ENCODE results near the gene REV3L.

REV3L gene

GRCh38 chr6:111441678-111442243 lies 41.3 kb downstream of the REV3L start:
- Histone ChIP-seq H3K27me3 (replicated peaks; ENCODE audit: control insufficient read depth, insufficient read depth, low read length) (no peaks in the 10 kb centered on the region), H3K4me3 (replicated peaks; ENCODE audit: low read depth, low read length) (no peak overlapping the region), H3K36me3 (ENCODE audit: control insufficient read depth, insufficient read depth, low read length) (no peaks in the 10 kb centered on the region)
- DNase-seq (ENCODE audit: extremely low read depth, insufficient read length), result no peak
- TF ChIP-seq, protein P1, sequence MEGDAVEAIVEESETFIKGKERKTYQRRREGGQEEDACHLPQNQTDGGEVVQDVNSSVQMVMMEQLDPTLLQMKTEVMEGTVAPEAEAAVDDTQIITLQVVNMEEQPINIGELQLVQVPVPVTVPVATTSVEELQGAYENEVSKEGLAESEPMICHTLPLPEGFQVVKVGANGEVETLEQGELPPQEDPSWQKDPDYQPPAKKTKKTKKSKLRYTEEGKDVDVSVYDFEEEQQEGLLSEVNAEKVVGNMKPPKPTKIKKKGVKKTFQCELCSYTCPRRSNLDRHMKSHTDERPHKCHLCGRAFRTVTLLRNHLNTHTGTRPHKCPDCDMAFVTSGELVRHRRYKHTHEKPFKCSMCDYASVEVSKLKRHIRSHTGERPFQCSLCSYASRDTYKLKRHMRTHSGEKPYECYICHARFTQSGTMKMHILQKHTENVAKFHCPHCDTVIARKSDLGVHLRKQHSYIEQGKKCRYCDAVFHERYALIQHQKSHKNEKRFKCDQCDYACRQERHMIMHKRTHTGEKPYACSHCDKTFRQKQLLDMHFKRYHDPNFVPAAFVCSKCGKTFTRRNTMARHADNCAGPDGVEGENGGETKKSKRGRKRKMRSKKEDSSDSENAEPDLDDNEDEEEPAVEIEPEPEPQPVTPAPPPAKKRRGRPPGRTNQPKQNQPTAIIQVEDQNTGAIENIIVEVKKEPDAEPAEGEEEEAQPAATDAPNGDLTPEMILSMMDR (IDR thresholded peaks at IDR 0.05; ENCODE audit: insufficient read depth, low read length, poor library complexity, severe bottlenecking), result no peak

- DNase-seq (ENCODE audit: extremely low read depth, insufficient read length), result no peak
- TF ChIP-seq, protein P1 (IDR thresholded peaks at IDR 0.05; ENCODE audit: insufficient read depth, low read length, poor library complexity, severe bottlenecking), result no peak
- no peaks in the 10 kb centered on the region for H3K36me3 ChIP-seq (ENCODE audit: control insufficient read depth, insufficient read depth, low read length)
- no peak overlapping the region for H3K4me3 ChIP-seq (replicated peaks; ENCODE audit: low read depth, low read length)
- H3K27me3 ChIP-seq (replicated peaks; ENCODE audit: control insufficient read depth, insufficient read depth, low read length), result no peaks in the 10 kb centered on the region
These were observed 43.8 kb downstream of the REV3L start for GRCh38 chr6:111439171-111439570.

DNA sequence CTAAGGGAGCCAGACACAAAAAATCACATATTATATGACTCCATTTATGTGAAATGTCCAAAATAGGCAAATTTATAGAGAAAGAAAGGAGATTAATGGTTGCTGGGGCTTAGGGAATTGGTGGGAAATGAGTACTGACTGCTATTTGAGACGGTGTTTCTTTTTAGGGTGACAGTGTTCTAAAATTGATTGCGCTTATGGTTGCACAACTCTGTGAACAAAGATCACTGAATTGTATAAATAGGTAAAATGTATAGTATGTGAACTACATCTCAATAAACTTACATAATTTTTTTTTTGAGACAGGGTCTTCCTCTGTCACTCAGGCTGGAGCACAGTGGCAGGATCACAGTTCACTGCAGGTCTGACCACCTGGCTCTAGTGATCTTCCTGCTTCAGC lies 45.4 kb downstream of the REV3L start:
- H3K4me3 ChIP-seq (replicated peaks; ENCODE audit: low read depth, low read length), result no peak overlapping the region
- no peaks in the 10 kb centered on the region for H3K27me3 ChIP-seq (replicated peaks; ENCODE audit: control insufficient read depth, insufficient read depth, low read length)
- TF ChIP-seq, protein P1 (IDR thresholded peaks at IDR 0.05; ENCODE audit: insufficient read depth, low read length, poor library complexity, severe bottlenecking), result no peak
- H3K36me3 ChIP-seq (ENCODE audit: control insufficient read depth, insufficient read depth, low read length), result no peaks in the 10 kb centered on the region
- DNase-seq (ENCODE audit: extremely low read depth, insufficient read length), result no peak

GRCh38 chr6:111432511-111432910 lies 50.5 kb downstream of the REV3L start:
- TF ChIP-seq, protein P1 (IDR thresholded peaks at IDR 0.05; ENCODE audit: insufficient read depth, low read length, poor library complexity, severe bottlenecking), result no peak
- no peak overlapping the region for H3K4me3 ChIP-seq (replicated peaks; ENCODE audit: low read depth, low read length)
- H3K36me3 ChIP-seq (ENCODE audit: control insufficient read depth, insufficient read depth, low read length), result no peaks in the 10 kb centered on the region
- no peak for DNase-seq (ENCODE audit: extremely low read depth, insufficient read length)
- H3K27me3 ChIP-seq (replicated peaks; ENCODE audit: control insufficient read depth, insufficient read depth, low read length), result no peaks in the 10 kb centered on the region

DNA sequence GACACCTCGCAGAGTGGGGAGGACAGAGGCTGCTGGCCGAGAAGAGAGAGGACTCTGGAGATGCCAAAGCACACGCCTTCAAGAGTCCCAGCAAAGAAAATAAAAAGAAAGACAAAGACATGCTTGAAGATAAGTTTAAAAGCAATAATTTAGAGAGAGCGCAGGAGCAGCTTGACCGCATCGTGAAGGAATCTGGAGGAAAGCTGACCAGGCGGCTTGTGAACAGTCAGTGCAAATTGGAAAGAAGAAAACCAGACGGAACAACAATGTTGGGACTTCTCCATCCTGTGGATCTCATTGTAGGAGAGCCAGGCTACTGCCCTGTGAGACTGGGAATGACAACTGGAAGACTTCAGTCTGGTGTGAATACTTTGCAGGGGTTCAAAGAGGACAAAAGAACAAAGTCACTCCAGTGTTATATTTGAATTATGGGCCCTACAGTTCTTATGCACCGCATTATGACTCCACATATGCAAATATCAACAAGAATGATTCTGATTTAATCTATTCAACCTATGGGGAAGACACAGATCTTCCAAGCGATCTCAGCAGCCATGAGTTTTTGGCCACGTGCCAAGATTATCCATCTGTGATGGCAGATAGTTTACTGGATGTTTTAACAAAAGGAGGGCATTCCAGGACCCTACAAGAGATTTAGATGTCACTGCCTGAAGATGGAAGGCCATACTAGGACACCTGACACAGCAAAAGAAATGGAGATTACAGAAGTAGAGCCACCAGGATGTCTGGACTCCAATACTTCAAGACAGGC lies 52.2 kb downstream of the REV3L start:
- TF ChIP-seq, protein P1 (IDR thresholded peaks at IDR 0.05; ENCODE audit: insufficient read depth, low read length, poor library complexity, severe bottlenecking), result no peak
- Histone ChIP-seq H3K4me3 (replicated peaks; ENCODE audit: low read depth, low read length) (no peak overlapping the region), H3K36me3 (ENCODE audit: control insufficient read depth, insufficient read depth, low read length) (no peaks in the 10 kb centered on the region), H3K27me3 (replicated peaks; ENCODE audit: control insufficient read depth, insufficient read depth, low read length) (no peaks in the 10 kb centered on the region)
- no peak for DNase-seq (ENCODE audit: extremely low read depth, insufficient read length)
